SK-N-SH treated with all-trans-retinoic acid at 6 μM for 48 hours (cell line): ENCODE measurements around the gene NBEAL1.

Source experiments
- BACH2 ChIP-seq: fragments of 250-450 bp; sonication (Bioruptor Pico); IDR thresholded peaks from 2 replicates; pipeline ENCODE4 v1.9.0; 2021; ENCODE audit warnings: mild to moderate bottlenecking, borderline replicate concordance
- GLIS3 ChIP-seq: fragments of 250-450 bp; sonication (Bioruptor Pico); IDR thresholded peaks from 2 replicates; pipeline ENCODE4 v1.5.0; 2020; ENCODE audit warnings: mild to moderate bottlenecking, moderate library complexity
- PATZ1 ChIP-seq: fragments of 250-450 bp; sonication (Bioruptor Pico); IDR thresholded peaks from 2 replicates; pipeline ENCODE4 v1.8.0; 2020; ENCODE audit warnings: mild to moderate bottlenecking, moderate library complexity, borderline replicate concordance
- PPARA ChIP-seq: fragments of 250-450 bp; sonication (Bioruptor Pico); IDR thresholded peaks from 2 replicates; pipeline ENCODE4 v1.5.0; 2020; ENCODE audit warnings: mild to moderate bottlenecking, borderline replicate concordance
- RARB ChIP-seq: fragments of 250-450 bp; sonication (Bioruptor Pico); IDR thresholded peaks from 2 replicates; pipeline ENCODE4 v1.8.0; 2021; ENCODE audit warnings: mild to moderate bottlenecking, moderate library complexity
- TSHZ2 ChIP-seq: fragments of 250-450 bp; sonication (Bioruptor Pico); IDR thresholded peaks from 2 replicates; pipeline ENCODE4 v1.5.0; 2020; ENCODE audit warnings: mild to moderate bottlenecking, moderate library complexity
- ZFP3 ChIP-seq: fragments of 250-450 bp; sonication (Bioruptor Pico); IDR thresholded peaks from 2 replicates; pipeline ENCODE4 v1.5.0; 2020; ENCODE audit warnings: mild to moderate bottlenecking, moderate library complexity
- ZFP30 ChIP-seq: fragments of 450-650 bp; formaldehyde crosslinking; IDR thresholded peaks from 2 replicates; pipeline ENCODE4 v1.5.0; 2022; ENCODE audit warnings: mild to moderate bottlenecking, moderate library complexity
- ZNF565 ChIP-seq: fragments of 450-650 bp; formaldehyde crosslinking; conservative IDR thresholded peaks from 2 replicates; pipeline ENCODE4 v1.5.0; 2020; ENCODE audit warnings: low read depth, mild to moderate bottlenecking, moderate library complexity
- ZNF70 ChIP-seq: fragments of 450-650 bp; formaldehyde crosslinking; IDR thresholded peaks from 2 replicates; pipeline ENCODE4 v1.5.0; 2020; ENCODE audit warnings: mild to moderate bottlenecking, moderate library complexity
- ZNF8 ChIP-seq: fragments of 450-650 bp; formaldehyde crosslinking; IDR thresholded peaks from 2 replicates; pipeline ENCODE4 v1.5.0; 2020; ENCODE audit warnings: mild to moderate bottlenecking, moderate library complexity

GRCh38 chr2:203185864-203186263 is 171.2 kb downstream of the NBEAL1 start:
- no peak for TF ChIP-seq PATZ1 (CRISPR knock-in tag)
- no peak for TF ChIP-seq ZNF565 (CRISPR knock-in tag)
- TF ChIP-seq ZNF70, result no peak
- TF ChIP-seq ZFP3 (CRISPR knock-in tag), result no peak
- TF ChIP-seq GLIS3 (CRISPR knock-in tag), result no peak
- no peak for TF ChIP-seq TSHZ2 (CRISPR knock-in tag)
- TF ChIP-seq BACH2, result no peak
- no peak for TF ChIP-seq ZNF8 (CRISPR knock-in tag)
- no peak for TF ChIP-seq RARB (CRISPR knock-in tag)
- no peak for TF ChIP-seq ZFP30 (CRISPR knock-in tag)
- no peak for TF ChIP-seq PPARA (CRISPR knock-in tag)
